AG09309 (cell line): ENCODE data around the gene MED12.

Experiments
- DNase-seq: peaks from one replicate; pipeline ENCODE4 v3.0.0-alpha.2; 2010; ENCODE audit warnings: low read depth
- H3K4me3 ChIP-seq: 2 replicates; pipeline ENCODE4 v1.5.1; 2011; ENCODE audit warnings: mild to moderate bottlenecking, low read depth, low read length, moderate library complexity; ENCODE audit not compliant: control insufficient read depth
- CTCF ChIP-seq: IDR thresholded peaks from 2 replicates; pipeline ENCODE4 v1.5.1; 2011; ENCODE audit warnings: mild to moderate bottlenecking, low read depth, low read length, inconsistent platforms; ENCODE audit not compliant: insufficient read depth, control insufficient read depth; ENCODE audit errors: missing control alignments

The MED12 gene

GRCh38 chrX:71140440-71140839 lies 22.0 kb downstream of the MED12 start:
- H3K4me3 ChIP-seq = no peak overlapping the region
- TF ChIP-seq CTCF = no peak
- no peak for DNase-seq

- H3K4me3 ChIP-seq = no peak overlapping the region
- DNase-seq = no peak
- TF ChIP-seq CTCF = no peak
Measured at GRCh38 chrX:71143508-71143907, 25.1 kb downstream of the MED12 start.

- DNase-seq = no peak
- no peak for TF ChIP-seq CTCF
- no peak within 1 kb of the TSS; the same call in 1 of the 2 replicates for H3K4me3 ChIP-seq
Measured at GRCh38 chrX:71144651-71145050, 26.3 kb downstream of the MED12 start, which contains the start of gene NLGN3. TSS of gene NLGN3 (plus strand) at chrX:71144841. CDS start at chrX:71147750, 2,909 bp downstream.

DNA sequence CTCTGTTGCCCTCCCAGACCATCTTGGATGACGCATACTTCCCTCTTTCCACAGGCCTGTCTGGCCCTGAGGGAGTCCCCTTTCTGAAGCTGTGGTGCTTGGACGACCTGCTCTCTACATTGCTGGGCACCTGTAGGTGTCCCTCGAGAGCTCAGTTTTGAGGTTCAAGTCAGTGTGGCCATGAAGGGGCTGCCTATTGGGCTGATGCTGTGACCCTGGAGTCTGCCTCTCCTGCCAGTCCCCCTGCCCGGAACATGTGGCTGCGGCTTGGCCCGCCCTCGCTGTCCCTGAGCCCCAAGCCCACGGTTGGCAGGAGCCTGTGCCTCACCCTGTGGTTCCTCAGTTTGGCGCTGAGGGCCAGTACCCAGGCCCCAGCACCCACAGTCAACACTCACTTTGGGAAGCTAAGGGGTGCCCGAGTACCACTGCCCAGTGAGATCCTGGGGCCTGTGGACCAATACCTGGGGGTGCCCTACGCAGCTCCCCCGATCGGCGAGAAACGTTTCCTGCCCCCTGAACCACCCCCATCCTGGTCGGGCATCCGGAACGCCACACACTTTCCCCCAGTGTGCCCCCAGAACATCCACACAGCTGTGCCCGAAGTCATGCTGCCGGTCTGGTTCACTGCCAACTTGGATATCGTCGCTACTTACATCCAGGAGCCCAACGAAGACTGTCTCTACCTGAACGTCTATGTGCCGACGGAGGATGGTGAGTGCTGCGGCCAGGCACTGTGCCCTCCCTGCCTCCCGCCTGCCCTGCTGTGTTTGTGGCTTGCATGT lies 29.3 kb downstream of the MED12 start:
- TF ChIP-seq CTCF = no peak
- no peak for DNase-seq
- no peak overlapping the region for H3K4me3 ChIP-seq

DNA sequence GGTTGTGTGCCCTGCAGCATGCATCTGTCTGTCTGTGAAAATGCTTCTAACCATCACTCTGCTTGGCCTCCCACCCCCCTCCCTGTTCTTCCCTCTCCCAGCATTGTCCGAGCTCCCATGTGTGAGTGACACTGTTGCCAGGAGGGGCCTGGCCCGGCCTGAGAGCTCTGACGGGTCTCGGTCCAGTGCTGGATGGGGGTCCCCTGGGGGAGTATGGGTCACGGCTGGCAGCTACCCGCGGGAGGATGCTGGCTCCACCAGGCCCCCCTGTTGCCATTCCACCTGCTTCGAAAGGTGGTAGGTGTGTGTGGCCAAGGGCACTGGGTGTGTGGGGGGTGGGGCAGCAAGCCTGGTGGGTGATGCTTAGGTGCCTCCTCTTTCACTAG lies 29.9 kb downstream of the MED12 start:
- no peak for TF ChIP-seq CTCF
- H3K4me3 ChIP-seq = no peak overlapping the region

DNA sequence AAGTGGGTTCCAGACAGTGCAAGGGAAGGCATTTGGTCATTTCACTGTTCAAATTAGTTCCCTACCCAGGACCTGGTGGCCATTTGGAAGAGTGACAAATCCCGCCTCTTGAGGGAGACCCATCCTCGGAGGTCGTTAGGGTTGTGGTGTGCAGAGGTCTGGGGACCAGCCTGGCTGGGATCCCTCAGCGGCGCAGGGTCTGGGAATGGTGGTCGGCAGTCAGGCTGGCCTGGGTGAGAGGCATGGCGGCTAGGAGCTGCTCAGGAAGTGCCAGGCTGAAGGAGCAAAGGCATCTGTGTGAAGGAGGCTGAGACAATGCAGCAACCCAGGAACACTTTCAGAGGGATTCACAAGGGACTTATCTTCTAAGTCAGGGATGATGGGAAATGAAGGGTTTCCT lies 33.0 kb downstream of the MED12 start:
- H3K4me3 ChIP-seq = no peak overlapping the region
- DNase-seq = no peak
- TF ChIP-seq CTCF = no peak

More for the DNA sequence above, 29.9 kb downstream of the MED12 start:
- no peak for DNase-seq

GRCh38 chrX:71154196-71154595 lies 35.8 kb downstream of the MED12 start:
- DNase-seq = no peak
- TF ChIP-seq CTCF = no peak

More at GRCh38 chrX:71154196-71154595, 35.8 kb downstream of the MED12 start:
- H3K4me3 ChIP-seq = no peak overlapping the region
